ENCODE results near the gene CENPU. TPM values are rescaled to one million over a fixed set of nuclear protein-coding genes. Genes with fewer than 3 reads are reported as not detected.

CENPU gene
- total and polyA plus RNA-seq, 2 of the 8 experiments (the other 6 are each of a cell fraction or from before 2014, with no cell fraction given): 32.1 to 122 TPM

DNA sequence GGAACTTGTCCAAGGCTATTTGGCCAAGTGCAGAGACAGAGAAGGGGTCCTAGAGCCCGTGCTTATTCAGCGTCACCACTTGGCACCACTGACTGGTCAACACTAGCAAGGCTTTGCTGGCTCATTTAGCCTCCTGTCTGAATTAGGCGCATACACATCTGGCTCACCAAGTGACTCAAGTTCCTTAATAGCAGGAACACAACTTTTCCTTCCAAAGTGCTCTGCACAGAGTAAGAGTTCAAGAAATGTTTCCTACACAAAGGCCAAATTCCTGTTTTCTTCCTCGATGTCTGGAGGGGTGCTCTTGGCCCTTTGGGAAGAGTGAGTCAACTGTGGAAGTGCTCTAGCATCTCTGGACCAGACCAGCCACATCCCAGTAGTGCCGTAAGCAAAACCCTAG lies 26.8 kb upstream of the CENPU start:
- H3K4ac ChIP-seq (replicated peaks; ENCODE audit: insufficient read length, low read depth, low read length): no peak overlapping the region
- H3K4me3 ChIP-seq (ENCODE audit: extremely low read depth in 1 of 4, insufficient read depth in 2 of 4, low read depth in 3 of 4, low read length in 4 of 4): no peak overlapping the region
- H3K56ac ChIP-seq (replicated peaks; ENCODE audit: insufficient read length, low read depth, low read length): no peak overlapping the region
- no peaks in the 10 kb centered on the region for H3K4me1 ChIP-seq (replicated peaks in 1 of 4; ENCODE audit: control insufficient read depth in 3 of 4, insufficient read depth in 4 of 4, low read length in 3 of 4)
- no peak overlapping the region for H3K23ac ChIP-seq (ENCODE audit: insufficient read length)
- WGBS, 2 experiments (ENCODE audit: extremely low coverage in 1 of 2, insufficient coverage in 1 of 2, insufficient read length in 1 of 2, insufficient replicate concordance in 2 of 2, low coverage in 1 of 2, low lambda C conversion rate in 2 of 2, missing lambda C conversion rate in 1 of 2): 93% methylated on average over 5 of the region's 5 CpGs; no CpG with 5 or more reads in 1 of the 2 experiments
- H3K14ac ChIP-seq (ENCODE audit: insufficient read length): no peak overlapping the region
- H3K9me3 ChIP-seq (ENCODE audit: insufficient read depth in 2 of 2, low read depth in 1 of 2, low read length in 1 of 2): no peaks in the 10 kb centered on the region
- H3K18ac ChIP-seq (ENCODE audit: extremely low read depth, low read length): no peak overlapping the region
- FAIRE-seq: no peak
- H3K79me2 ChIP-seq (ENCODE audit: control insufficient read depth in 1 of 2, insufficient read depth in 2 of 2, low read length in 2 of 2): no peaks in the 10 kb centered on the region
- H2AK5ac ChIP-seq (ENCODE audit: low read depth, low read length): no peak overlapping the region
- H2BK15ac ChIP-seq (ENCODE audit: low read length): no peak overlapping the region
- no peak overlapping the region for H3K9ac ChIP-seq (replicated peaks in 1 of 4; ENCODE audit: extremely low read depth in 1 of 4, low read depth in 3 of 4, low read length in 3 of 4)
- CTCF ChIA-PET (ENCODE audit: partially characterized antibody): no interaction called here
- H2AFZ ChIP-seq (ENCODE audit: low read length): no peak overlapping the region
- no peaks in the 10 kb centered on the region for H3K27me3 ChIP-seq (replicated peaks in 1 of 4; ENCODE audit: control insufficient read depth in 3 of 4, extremely low read depth in 1 of 4, insufficient read depth in 3 of 4, low read length in 3 of 4)
- no peak overlapping the region for H4K5ac ChIP-seq (ENCODE audit: insufficient read length, low read depth, low read length)
- H3K79me1 ChIP-seq (ENCODE audit: low read depth, low read length): no peaks in the 10 kb centered on the region
- H4K8ac ChIP-seq (ENCODE audit: extremely low read depth, insufficient read depth, low read length): no peak overlapping the region
- H3K36me3 ChIP-seq (ENCODE audit: control insufficient read depth in 2 of 4, insufficient read depth in 4 of 4, low read length in 3 of 4): no peaks in the 10 kb centered on the region
- H3K23me2 ChIP-seq (ENCODE audit: low read depth, low read length): no peaks in the 10 kb centered on the region
- H2BK20ac ChIP-seq (ENCODE audit: low read length): no peak overlapping the region
- no peak overlapping the region for H2BK120ac ChIP-seq (replicated peaks; ENCODE audit: low read depth, low read length)
- H2BK5ac ChIP-seq (ENCODE audit: low read depth, low read length): no peak overlapping the region
- no peaks in the 10 kb centered on the region for H4K20me1 ChIP-seq (replicated peaks in 1 of 2; ENCODE audit: control insufficient read depth in 1 of 2, insufficient read depth in 2 of 2, low read length in 2 of 2)
- no peak overlapping the region for H4K91ac ChIP-seq (replicated peaks; ENCODE audit: insufficient read length, low read length)
- DNase-seq (ENCODE audit: low read depth in 1 of 2, low spot score in 2 of 2): no peak
- no peak overlapping the region for H2BK12ac ChIP-seq (ENCODE audit: low read depth, low read length)
- no peak overlapping the region for H3K4me2 ChIP-seq (ENCODE audit: insufficient read depth in 1 of 2, low read depth in 2 of 2, low read length in 2 of 2)
- POLR2A ChIA-PET (ENCODE audit: partially characterized antibody): no interaction called here
- no peak overlapping the region for H3K27ac ChIP-seq (ENCODE audit: low read depth, low read length)
- TF ChIP-seq CTBP2 (IDR thresholded peaks at IDR 0.05; ENCODE audit: borderline replicate concordance, insufficient read depth, insufficient read length, low read length): no peak
- no peak for TF ChIP-seq ZNF274 (IDR thresholded peaks at IDR 0.05; ENCODE audit: borderline replicate concordance, extremely low read depth, low read length)
- no peak for TF ChIP-seq RNF2 (IDR thresholded peaks at IDR 0.05; ENCODE audit: borderline replicate concordance, low read depth, low read length, missing control alignments, poor library complexity, severe bottlenecking)
- TF ChIP-seq SP4 (IDR thresholded peaks at IDR 0.05; ENCODE audit: low read length): no peak
- TF ChIP-seq GABPA (IDR thresholded peaks at IDR 0.05; ENCODE audit: borderline replicate concordance, insufficient read depth, low read length): no peak
- TF ChIP-seq MAFK (IDR thresholded peaks at IDR 0.05; ENCODE audit: low read depth, low read length): no peak
- TF ChIP-seq, protein P1, sequence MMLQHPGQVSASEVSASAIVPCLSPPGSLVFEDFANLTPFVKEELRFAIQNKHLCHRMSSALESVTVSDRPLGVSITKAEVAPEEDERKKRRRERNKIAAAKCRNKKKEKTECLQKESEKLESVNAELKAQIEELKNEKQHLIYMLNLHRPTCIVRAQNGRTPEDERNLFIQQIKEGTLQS (IDR thresholded peaks at IDR 0.05; ENCODE audit: insufficient read depth, low read depth, low read length): no peak
- TF ChIP-seq NANOG (IDR thresholded peaks at IDR 0.05; ENCODE audit: insufficient read depth, low read depth, low read length, poor library complexity, severe bottlenecking): no peak
- TF ChIP-seq ASH2L (IDR thresholded peaks at IDR 0.05; ENCODE audit: low read length): no peak
- TF ChIP-seq, protein P2, sequence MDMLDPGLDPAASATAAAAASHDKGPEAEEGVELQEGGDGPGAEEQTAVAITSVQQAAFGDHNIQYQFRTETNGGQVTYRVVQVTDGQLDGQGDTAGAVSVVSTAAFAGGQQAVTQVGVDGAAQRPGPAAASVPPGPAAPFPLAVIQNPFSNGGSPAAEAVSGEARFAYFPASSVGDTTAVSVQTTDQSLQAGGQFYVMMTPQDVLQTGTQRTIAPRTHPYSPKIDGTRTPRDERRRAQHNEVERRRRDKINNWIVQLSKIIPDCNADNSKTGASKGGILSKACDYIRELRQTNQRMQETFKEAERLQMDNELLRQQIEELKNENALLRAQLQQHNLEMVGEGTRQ (IDR thresholded peaks at IDR 0.05; ENCODE audit: low read length): no peak
- no peak for TF ChIP-seq PHF8 (conservative IDR thresholded peaks at IDR 0.05; ENCODE audit: low read depth, low read length)
- no peak for TF ChIP-seq TCF12 (IDR thresholded peaks at IDR 0.05; ENCODE audit: low read depth, low read length)

All from H1 (cell line).